ENCODE data around the gene FXYD6.

The FXYD6 gene

GRCh38 chr11:117842131-117842941 is 34.1 kb downstream of the FXYD6 start:
- no peak for DNase-seq

GRCh38 chr11:117841551-117842031 is 34.9 kb downstream of the FXYD6 start:
- no peak for DNase-seq

GRCh38 chr11:117840881-117841550 is 35.4 kb downstream of the FXYD6 start:
- DNase-seq = no peak

GRCh38 chr11:117839936-117840813 is 36.3 kb downstream of the FXYD6 start:
- no peak for DNase-seq

- DNase-seq = no peak
These were observed 37.0 kb downstream of the FXYD6 start for GRCh38 chr11:117839380-117839881.

- DNase-seq = no peak
These were observed 37.6 kb downstream of the FXYD6 start for GRCh38 chr11:117838901-117839300.

GRCh38 chr11:117837791-117838190 is 38.7 kb downstream of the FXYD6 start:
- no peak for DNase-seq

- DNase-seq = no peak
These were observed 39.2 kb downstream of the FXYD6 start for GRCh38 chr11:117837070-117837776.

GRCh38 chr11:117836077-117836960 is 40.1 kb downstream of the FXYD6 start:
- DNase-seq = no peak

GRCh38 chr11:117835576-117835975 is 40.9 kb downstream of the FXYD6 start:
- DNase-seq = no peak

- no peak for DNase-seq
These were observed 41.5 kb downstream of the FXYD6 start for GRCh38 chr11:117834838-117835443.

GRCh38 chr11:117834068-117834810 is 42.2 kb downstream of the FXYD6 start:
- no peak for DNase-seq

GRCh38 chr11:117833401-117833891 is 43.0 kb downstream of the FXYD6 start:
- peak in 1 of 2 experiments; percentile 54 for DNase-seq

GRCh38 chr11:117832511-117832910 is 43.9 kb downstream of the FXYD6 start:
- no peak for DNase-seq

GRCh38 chr11:117831661-117832415 is 44.6 kb downstream of the FXYD6 start:
- no peak for DNase-seq

- DNase-seq = no peak
These were observed 45.6 kb downstream of the FXYD6 start for GRCh38 chr11:117830674-117831351.

- DNase-seq = no peak
These were observed 46.4 kb downstream of the FXYD6 start for GRCh38 chr11:117830072-117830471.

GRCh38 chr11:117829369-117829725 is 47.1 kb downstream of the FXYD6 start:
- no peak for DNase-seq

All from NCI-H446 (cell line).